HG02763 (cell line): ENCODE measurements around the gene LHFPL2.
A peak's percentile ranks its signal among the peaks of the same experiment; 100 is the strongest.

Experiments used
- ATAC-seq: cut with Tn5 transposase; IDR thresholded peaks from one replicate; pipeline ENCODE4 v1.9.1; 2021; ENCODE audit warnings: mild to moderate bottlenecking, moderate library complexity; ENCODE audit not compliant: unreplicated experiment

LHFPL2 gene

DNA sequence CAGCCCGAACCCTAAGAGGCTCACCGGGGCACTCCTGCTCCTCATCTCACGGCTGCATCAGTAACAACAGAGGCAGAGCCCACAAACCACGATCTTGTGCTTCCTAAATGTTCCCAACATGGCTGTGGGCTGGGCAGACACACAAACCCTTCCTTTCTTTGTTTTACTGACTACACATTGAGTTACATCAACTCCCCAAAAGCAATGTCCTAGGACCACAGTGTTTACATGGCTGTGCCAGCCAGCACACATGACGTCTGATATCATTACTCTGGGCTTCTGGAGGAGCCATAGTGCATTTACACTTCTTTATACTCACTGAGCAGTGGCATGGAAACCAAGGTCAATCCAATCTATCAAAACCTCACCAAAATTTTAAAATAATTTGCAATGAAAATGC is 101.4 kb downstream of the LHFPL2 start:
- ATAC-seq = no peak

DNA sequence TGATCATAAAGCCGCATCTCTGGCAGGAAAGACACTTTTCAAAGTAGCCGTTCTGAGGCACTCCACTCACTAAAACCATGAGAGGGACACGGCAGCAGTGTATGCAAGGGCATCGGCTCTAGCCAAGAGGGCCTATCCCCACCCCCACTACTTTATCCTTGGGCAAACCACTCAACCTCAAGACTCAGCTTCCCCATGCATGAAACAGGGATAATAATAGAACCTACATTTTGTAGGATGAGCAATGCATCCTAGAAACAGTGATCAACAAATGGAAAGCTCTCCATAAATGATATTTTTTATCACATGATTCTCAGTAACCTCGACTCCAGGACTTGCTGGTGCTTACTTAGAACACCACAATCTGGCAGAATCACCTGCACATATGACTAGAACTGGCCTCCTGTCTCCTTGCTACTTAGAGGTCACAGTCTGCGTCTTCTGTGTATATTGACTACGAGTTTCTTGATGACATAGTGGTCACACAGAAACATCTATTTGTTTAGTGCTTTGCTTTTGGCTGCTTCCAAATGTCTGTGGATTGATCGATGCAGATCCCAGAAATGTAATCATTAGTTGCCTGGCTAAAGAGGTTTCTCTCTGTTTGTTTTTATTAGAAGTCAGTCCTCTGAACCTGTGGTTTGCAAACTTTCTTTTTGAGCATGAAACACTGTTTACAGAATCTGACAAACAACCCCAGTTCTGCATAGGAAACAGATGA is 102.1 kb downstream of the LHFPL2 start:
- no peak for ATAC-seq

DNA sequence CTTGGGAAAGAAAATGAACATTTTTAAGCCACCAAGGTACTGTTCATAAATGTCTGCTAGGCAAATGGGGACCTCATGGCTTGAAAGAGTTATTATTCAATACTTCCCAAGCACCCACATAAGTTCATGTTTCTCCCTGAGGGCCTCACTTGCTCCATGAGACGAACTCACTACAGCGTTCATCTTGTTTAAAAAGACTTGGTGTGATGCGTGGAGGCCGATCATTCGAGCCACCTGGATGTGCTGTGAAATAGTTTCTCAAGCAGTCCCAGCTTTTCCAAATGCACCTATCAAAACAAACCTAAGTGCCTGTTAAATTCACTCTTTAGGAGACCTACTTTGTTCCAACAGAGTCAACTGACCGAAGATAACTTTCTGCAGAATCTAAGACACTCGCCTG is 103.2 kb downstream of the LHFPL2 start:
- ATAC-seq = no peak

DNA sequence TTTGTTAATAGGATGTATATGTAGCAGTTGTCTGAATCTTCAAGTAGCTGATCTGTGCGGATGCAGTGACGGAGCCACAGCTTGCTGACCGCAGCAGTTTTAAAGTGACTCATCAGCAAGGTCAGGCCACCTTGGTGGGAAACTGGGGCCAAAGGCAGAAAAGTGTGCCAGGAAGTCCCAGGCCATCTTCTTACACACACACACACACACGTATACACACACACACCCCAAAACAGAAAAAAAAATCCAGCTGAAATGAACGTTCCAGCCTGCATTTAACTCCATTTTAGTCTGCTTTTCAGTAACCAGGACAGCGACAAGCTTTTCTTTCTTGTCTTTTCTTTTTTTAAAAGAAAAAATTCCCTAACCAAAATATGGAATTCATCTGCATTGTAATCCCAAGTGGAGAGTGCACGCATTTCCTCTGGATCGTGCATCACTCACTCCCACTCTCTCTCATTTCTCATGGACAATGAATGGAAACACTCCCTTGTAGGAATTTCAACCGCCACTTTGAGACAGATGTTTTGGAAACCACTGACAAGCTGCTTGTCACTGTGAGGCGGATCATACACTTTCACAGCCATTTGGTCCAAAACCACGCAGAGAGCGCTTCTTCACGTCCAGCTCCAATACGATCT is 103.9 kb downstream of the LHFPL2 start:
- ATAC-seq = peak; percentile 43

DNA sequence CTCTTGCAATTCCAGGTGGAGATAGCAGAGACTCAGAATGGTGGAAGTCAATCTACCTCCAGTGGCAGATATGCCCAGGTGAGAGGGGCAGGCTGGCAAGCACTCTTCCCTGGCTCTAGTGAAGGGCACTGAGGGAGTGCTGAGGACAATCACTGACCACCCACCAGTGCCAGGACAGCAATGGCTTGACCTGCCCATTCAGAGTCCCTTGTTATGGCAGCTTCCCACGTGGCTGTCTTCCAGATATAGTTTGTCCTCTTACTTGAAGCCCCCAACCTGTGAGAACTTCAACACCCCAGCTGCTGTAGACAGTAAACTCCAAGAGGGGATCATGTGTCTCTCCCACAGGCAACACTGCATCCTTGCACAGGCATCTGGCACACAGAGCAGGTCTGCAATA is 104.7 kb downstream of the LHFPL2 start:
- ATAC-seq = no peak

DNA sequence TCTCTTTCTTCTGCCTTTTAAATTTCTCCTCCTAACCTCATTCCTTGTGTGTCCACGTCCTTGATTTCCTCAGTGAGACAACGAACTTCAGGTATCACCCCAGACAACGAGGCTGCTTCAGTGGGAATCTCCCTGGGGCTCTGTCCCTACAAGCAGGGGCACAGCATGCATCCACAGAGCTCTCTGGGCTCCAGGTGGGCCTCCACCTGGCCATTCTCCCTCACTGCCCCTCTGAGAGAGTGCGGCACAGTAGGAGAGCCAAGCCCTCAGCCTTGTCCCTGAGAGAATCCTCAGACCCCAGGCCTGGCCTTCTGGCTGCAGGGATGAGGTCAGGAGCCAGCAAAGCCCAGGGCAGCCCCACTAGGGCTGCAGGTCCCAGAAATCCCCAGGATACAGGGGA is 105.3 kb downstream of the LHFPL2 start:
- no peak for ATAC-seq

DNA sequence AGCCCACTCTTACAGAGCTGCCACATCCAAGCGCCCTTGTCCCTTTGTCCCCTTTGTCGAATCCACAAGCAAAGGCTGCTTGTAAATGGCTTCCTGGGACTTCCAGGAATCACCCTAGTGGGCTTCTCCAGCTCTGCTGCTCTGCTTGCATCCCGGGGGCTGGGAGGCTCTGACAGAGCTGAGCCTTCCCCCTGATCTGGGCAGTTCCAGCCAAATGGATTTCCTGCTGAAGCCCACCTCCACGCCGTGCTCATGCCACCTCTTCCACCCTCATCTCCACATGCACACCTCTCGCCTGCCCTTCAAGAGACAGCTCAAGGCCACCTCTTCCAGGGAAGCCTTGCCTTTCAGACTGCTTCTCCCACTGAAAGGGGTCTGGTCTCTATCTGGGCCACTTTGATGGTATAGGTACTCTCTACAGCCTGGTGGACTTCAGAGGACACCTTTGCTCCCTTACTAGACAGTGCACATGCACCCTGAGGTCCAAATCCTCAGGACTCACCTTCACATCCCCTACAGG is 106.2 kb downstream of the LHFPL2 start:
- ATAC-seq = no peak

DNA sequence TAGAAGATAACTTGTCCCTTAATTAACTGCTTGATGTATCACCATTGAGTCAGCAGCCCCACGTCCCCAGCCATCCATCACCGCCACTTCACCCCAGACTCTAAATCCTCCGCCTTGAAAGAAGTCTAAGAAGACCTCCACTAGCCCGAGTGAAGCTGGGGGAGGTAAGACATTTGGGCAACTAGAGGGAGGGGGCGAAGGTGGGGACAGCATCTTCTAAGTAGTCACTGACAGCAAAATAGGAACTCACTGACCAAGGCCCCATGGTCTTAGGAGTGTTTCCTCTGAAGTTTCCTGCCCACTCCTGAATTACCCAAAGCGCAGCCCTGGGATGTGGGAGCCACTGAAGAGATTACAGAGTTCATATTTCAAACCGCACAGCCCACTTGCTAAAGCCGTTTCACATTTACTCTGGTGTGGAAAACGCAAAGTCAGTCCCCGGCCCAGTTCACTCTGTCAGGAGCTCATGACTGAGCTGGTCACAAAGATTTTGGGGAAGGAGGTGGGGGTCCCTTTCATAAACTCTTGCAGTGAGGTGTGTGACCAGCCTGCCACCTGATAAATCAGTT is 107.4 kb downstream of the LHFPL2 start:
- no peak for ATAC-seq

DNA sequence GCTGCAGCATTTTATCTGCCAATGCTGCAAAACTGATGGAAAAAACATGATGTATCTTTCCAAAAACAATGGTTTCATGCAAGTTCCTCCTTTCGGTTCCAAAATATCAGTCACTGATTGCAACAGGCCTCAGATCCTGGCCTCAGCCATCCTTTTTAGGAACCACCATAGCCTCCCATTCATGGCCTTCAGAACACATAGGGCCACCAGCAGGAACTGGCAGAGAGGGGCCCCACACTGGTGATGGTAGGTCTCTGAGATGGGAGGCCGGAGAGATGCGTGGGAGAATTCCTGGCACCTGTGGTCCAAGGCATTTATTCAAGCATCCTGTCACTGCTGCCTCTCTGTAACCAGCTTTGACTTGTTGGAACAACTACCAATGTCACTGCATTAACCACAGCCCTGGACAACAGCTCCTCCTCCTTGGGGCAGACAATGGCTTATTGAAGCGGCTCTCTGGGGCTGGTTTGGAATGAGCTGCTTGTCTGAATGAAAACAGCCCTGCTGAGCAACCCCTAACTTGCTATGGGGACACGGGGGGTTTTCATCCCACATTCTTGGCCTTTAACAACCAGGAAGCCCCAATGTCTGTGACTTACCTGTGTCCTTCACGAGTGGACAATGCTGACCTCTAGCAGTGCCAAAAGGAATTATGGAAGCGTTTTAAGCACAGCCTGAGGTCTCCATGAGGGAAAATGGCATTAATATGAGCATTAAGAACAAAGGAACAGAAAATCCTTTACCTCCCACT is 108.1 kb downstream of the LHFPL2 start:
- no peak for ATAC-seq

DNA sequence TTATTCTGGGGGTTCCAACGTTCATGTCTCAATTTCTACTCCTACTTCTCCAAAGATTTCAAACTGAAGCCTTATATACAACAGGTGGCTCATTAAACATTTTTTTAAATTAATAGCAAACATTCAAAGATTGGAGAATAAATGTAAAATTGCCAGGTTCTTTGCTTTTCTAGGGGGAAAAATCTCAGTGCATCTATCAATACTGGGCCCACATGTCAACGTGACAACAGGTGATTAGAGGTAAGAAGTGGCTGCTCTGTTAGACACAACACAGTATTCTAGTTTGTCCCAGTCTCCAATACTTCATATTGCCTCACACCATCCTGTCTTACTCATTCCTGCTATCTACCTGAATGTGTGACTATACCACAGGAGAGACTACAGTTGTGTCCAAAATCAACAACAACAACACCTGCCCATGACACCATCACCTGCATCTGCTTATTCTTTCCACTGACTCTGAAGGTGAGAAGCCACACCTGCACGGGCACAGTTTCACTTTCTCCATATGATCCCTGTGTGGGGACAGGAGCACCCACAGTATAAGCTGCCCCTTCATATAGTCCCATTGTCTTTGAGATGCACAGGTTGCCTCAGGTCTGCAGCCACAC is 110.2 kb downstream of the LHFPL2 start:
- no peak for ATAC-seq

DNA sequence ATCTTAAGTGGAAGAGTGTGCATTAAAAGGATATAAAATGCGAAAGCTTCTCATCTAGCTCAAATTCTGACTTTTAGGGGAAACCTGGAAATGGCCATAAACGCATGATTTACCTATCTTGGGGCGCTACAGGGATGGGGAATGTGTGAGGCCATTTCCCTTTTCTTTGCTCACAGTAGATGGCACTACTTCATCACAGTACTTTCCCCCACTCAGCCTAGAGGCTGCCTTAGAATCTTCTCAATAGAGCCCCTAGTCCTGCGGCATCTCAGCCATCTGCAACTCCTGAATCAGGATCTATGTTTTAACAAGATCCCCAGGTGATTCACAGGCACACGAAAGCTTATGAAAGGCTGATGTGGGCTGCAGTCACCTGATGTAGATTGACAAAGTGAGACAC is 110.8 kb downstream of the LHFPL2 start:
- no peak for ATAC-seq

DNA sequence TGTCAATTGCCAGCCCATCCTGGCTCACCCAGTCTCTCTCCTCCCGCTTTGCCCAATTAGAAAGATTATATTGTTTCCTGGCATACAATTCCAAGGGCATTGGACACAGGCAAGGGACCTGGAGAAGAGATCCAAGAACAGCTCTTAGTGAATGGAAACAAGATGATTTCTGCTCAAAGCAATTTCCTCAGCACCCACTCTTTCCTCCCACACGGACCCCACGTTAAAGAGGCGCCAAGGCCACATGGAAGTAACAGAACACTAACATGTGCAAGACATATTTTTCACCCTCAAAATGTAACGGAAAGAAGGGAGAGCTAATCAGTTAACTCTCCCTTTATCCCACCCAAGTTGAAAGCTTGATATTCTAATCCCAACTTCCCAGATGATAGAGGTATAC is 111.2 kb downstream of the LHFPL2 start:
- no peak for ATAC-seq

DNA sequence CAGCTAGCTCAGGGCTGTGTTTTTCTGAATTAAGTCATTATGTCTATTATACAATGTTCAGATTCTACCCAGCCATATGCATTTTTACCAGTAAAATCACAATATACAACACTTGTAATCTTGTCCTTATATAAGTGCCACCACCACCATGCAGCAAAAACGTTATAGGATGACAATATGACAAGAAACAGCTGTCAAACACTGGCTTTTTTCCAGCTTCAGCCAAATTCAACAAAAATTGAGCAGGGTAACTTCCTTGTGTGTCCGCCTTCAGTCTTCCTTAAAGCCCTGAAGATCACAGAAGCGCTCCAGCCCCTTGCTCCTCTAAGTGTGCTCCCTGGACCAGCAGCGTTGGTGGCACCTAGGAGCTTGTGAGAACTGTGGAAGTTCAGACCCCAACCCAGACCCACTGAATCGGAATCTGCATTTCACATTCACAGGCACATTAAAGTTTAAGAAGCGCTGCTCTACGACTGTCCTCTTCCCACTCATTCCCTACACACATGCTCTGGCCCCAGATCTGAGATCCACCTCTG is 111.8 kb downstream of the LHFPL2 start:
- ATAC-seq = no peak

DNA sequence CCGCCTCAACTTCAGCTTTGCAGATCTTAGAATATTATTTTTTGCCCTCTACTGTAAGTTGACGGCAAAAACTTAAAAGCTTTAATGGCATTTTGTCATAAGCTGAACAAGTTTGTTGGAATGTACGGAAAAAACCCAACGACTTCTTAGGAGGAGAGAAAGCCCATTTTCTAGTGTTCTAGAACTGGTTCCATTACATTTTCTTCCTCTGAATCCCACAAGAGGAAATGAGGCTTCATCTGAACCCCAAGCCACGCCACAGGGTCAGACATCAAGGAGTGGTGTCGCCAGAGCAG is 113.7 kb downstream of the LHFPL2 start:
- no peak for ATAC-seq

DNA sequence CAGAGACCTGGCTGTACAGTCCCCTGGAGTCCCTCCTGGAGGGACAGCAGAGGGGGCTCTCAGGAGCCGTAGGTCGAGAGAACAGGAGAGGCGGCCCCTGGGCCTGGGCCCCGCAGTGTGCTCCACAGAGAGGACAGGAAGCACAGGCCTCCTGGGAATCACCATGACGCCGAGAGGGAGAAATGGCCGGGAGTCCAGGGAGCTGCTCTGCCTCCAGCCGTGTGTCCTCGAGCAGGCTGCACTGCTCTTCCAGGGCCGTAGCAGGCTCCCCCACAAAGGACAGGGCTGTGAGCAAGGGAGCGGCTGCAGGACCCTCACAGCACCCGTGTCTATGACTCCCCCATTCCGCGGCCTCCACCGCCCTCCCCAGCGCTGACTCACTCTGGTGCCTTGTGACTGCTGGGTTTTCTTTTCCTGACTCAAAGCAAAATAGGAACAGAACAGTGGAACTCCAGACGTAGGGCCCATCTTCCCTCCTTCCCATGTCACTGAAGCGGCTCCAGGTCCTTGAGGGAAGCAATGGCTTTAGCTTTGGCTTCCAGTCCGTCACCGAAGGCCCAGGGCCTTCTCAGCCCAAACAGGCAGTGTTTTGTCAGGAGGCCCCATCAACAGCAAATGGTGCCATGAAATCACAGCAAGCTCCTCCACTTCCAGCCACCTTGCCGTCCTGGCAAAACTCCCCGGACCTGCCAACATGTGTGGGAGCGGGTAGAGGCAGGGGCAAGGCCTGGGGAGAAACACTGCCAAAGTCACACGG is 114.2 kb downstream of the LHFPL2 start:
- no peak for ATAC-seq

DNA sequence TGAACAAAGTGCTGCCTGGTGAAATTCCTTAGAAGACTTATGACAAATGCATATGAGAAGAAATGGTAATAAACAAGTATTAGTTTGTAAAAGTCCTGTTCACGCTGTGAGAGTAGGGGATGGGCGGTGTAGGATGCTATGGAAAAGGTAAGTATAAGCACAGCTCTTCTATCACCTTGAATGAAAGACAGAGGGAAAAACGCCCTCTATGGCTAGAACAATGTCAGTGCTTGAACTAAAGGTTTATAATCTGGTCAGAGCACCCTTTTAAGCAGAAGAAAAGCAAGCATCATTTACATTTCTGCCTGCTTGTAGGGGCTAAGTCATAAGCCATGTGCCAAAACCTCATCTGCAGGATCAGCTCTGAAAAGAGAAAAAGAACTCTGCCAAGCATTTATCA is 115.2 kb downstream of the LHFPL2 start:
- no peak for ATAC-seq

DNA sequence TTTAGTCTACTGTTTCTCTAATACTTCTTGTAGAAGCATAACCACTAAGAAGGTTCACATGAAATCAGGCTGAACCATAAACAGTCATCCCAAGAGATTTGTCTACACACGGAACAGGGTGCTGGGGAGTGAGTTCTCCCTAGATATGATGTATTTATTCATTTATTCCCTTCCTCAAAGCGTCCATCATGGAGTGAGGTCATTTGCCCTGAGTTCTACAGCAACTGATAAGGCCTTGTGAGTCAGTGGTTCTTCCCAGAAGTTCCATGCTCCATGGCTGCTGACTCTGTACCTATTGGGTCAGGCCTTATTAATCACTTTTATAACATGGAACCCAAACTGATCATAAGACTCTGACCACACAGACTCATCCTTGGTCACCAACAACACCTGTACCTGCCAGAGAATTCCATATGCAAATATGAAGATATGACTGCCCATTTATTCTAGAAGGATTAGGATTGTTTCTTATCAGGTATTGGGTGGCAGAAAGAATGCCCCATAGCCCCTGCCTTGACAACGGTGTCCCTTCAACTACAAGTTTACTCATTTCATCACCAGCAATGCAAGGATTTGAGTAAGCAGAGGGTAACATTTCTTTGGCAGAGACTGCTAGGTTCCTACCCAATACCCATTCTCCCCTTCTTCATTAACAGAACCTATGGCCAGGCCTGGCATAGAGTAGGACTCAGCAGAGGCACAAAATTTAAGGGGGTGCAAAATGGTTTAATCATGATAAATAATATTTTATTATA is 118.1 kb downstream of the LHFPL2 start:
- no peak for ATAC-seq

DNA sequence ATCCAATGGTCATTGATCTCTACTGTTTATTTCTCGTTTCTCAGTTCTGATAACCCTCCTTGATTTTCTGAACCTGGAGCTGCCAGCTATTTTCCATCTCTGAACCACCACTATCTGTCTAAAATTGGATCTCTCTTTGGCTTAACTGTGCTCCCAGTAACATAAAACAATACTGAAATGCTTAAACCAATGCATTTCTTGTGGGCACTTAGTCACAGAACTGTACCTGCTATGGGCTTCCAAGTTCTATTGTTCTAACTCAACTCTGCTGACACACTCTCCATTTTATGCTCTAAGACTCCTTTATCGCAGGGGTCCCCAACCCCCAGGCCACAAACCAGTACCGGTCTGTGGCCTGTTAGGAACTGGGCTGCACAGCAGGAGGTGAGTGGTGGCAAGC is 120.6 kb downstream of the LHFPL2 start:
- ATAC-seq = no peak

DNA sequence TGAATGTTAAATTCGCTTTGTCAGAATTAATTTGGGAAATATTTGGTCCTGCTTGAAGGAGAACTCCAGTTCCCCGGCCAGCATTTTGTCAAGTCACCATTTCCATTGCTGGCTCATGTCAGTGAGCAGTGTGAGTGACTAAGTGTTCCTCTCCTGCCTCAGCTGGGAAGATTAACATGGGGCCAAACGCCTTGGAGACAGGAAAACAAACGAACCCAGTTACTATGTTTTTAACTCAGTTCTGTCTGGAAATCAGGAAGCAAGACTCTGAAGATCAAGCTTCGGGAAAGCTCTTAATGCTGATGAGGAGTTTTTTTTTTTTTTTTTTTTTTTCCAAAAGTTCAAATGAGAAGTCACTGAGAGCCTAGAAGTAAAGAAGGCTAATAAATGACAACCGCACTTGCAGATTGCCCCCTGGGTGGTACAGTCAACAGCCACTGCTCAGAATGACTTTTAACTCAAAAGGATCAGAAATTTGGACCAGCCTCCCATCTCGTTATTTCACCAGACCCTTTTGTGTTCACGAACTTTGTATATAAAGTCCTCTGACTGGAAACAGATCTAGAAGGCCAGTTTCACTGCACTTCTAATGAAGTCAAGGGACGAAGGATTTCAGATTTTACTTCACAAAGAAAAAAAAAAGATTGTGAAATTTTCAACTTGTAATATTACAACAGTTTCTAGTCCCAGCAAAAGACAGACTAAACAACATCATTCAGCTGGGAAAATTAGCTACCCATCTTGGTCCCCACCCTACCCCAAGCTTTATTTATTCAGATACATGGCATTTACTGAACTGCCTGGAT is 121.3 kb downstream of the LHFPL2 start:
- no peak for ATAC-seq
